ENCODE data around the gene NDUFS8. TPM values are rescaled to one million over a fixed set of nuclear protein-coding genes. Genes with fewer than 3 reads are reported as not detected.

The NDUFS8 gene
- total and polyA plus RNA-seq, 2 donors (not counting 1 experiment from before 2014, with no cell fraction given): 73.9 to 84.6 TPM

- H3K27ac Mint-ChIP-seq: no peak overlapping the region
- POLR2A ChIA-PET: no interaction called here
- H3K79me2 ChIP-seq (ENCODE audit: control insufficient read depth, insufficient read depth, low read length): peaks cover 9% of the 10 kb centered on the region
- no peak overlapping the region for H3K4me3 Mint-ChIP-seq
- no peaks in the 10 kb centered on the region for H3K27me3 Mint-ChIP-seq
- H3K27me3 ChIP-seq (replicated peaks in 1 of 4; ENCODE audit: control extremely low read depth in 1 of 4, control insufficient read depth in 3 of 4, insufficient read depth in 4 of 4, low read length in 3 of 4): no peaks in the 10 kb centered on the region
- H3K4me2 ChIP-seq (replicated peaks; ENCODE audit: low read depth, low read length, poor library complexity, severe bottlenecking): no peak overlapping the region
- CTCF ChIA-PET: interaction anchor here (1.1 kb wide), 1 partner anchor 193 kb away, joined by 3 read pairs; no protein-coding TSS in a partner anchor
- intact Hi-C loops (cut with micrococcal nuclease): no loop called here
- no peaks in the 10 kb centered on the region for H4K20me1 ChIP-seq (ENCODE audit: control insufficient read depth, insufficient read depth, low read length, poor library complexity, severe bottlenecking)
- H3K9me3 Mint-ChIP-seq (ENCODE audit: insufficient read depth): no peaks in the 10 kb centered on the region
- DNase-seq: no peak
- no peak overlapping the region for H3K27ac ChIP-seq (ENCODE audit: low read length in 2 of 2)
- H3K4me3 ChIP-seq (ENCODE audit: control extremely low read depth in 1 of 5, extremely low read depth in 1 of 5, insufficient read depth in 1 of 5, low read depth in 2 of 5, low read length in 4 of 5): no peak overlapping the region
- no peak for TF ChIP-seq CTCF (IDR thresholded peaks at IDR 0.05)
- TF ChIP-seq EZH2 (IDR thresholded peaks at IDR 0.05; ENCODE audit: borderline replicate concordance, insufficient read depth, low read depth, low read length, poor library complexity, severe bottlenecking): no peak
- H3K4me1 ChIP-seq (ENCODE audit: control insufficient read depth in 2 of 2, insufficient read depth in 2 of 2, low read length in 2 of 2): peaks cover 15 to 16% of the 10 kb centered on the region in 2 donors
- peaks cover 15% of the 10 kb centered on the region for H3K4me1 Mint-ChIP-seq
- H3K36me3 ChIP-seq (replicated peaks in 1 of 2; ENCODE audit: control extremely low read depth in 1 of 2, control insufficient read depth in 1 of 2, extremely low read depth in 1 of 2, insufficient read depth in 2 of 2, low read length in 1 of 2): no peaks in the 10 kb centered on the region
- 87% methylated on average over 19 of the region's 19 CpGs for WGBS (ENCODE audit: insufficient coverage)
- H2AFZ ChIP-seq (ENCODE audit: insufficient read depth, low read depth, low read length, poor library complexity, severe bottlenecking): no peak overlapping the region
- no peak overlapping the region for H3K9ac ChIP-seq (ENCODE audit: low read length)
- ATAC-seq (ENCODE audit: low read depth): no peak
- H3K9me3 ChIP-seq (ENCODE audit: control extremely low read depth in 1 of 3, control insufficient read depth in 2 of 3, insufficient read depth in 1 of 3, low read length in 2 of 3): no peaks in the 10 kb centered on the region
Observed at GRCh38 chr11:68014947-68015447, 15.5 kb upstream of the NDUFS8 start.

- Histone ChIP-seq H3K4me1 (ENCODE audit: control insufficient read depth in 2 of 2, insufficient read depth in 2 of 2, low read length in 2 of 2) (peaks cover 10 to 11% of the 10 kb centered on the region in 2 donors), H3K9me3 (ENCODE audit: control extremely low read depth in 1 of 3, control insufficient read depth in 2 of 3, insufficient read depth in 1 of 3, low read length in 2 of 3) (no peaks in the 10 kb centered on the region), H3K4me2 (replicated peaks; ENCODE audit: low read depth, low read length, poor library complexity, severe bottlenecking) (no peak overlapping the region), H3K4me3 (ENCODE audit: control extremely low read depth in 1 of 5, extremely low read depth in 1 of 5, insufficient read depth in 1 of 5, low read depth in 2 of 5, low read length in 4 of 5) (no peak overlapping the region), H3K79me2 (ENCODE audit: control insufficient read depth, insufficient read depth, low read length) (peaks cover 5% of the 10 kb centered on the region), H3K9ac (ENCODE audit: low read length) (no peak overlapping the region), H4K20me1 (ENCODE audit: control insufficient read depth, insufficient read depth, low read length, poor library complexity, severe bottlenecking) (no peaks in the 10 kb centered on the region), H3K36me3 (replicated peaks in 1 of 2; ENCODE audit: control extremely low read depth in 1 of 2, control insufficient read depth in 1 of 2, extremely low read depth in 1 of 2, insufficient read depth in 2 of 2, low read length in 1 of 2) (no peaks in the 10 kb centered on the region), H3K27me3 (replicated peaks in 1 of 4; ENCODE audit: control extremely low read depth in 1 of 4, control insufficient read depth in 3 of 4, insufficient read depth in 4 of 4, low read length in 3 of 4) (no peaks in the 10 kb centered on the region), H2AFZ (ENCODE audit: insufficient read depth, low read depth, low read length, poor library complexity, severe bottlenecking) (no peak overlapping the region), H3K27ac (ENCODE audit: low read length in 2 of 2) (no peak overlapping the region)
- Mint-ChIP-seq H3K4me3 (no peak overlapping the region), H3K27ac (no peak overlapping the region), H3K27me3 (peaks cover 1% of the 10 kb centered on the region), H3K4me1 (peaks cover 10% of the 10 kb centered on the region), H3K9me3 (ENCODE audit: insufficient read depth) (no peaks in the 10 kb centered on the region)
- ChIA-PET POLR2A (no interaction called here), CTCF (interaction anchor here (1.1 kb wide), 1 partner anchor 192 kb away, joined by 3 read pairs; no protein-coding TSS in a partner anchor)
- DNase-seq (no peak), ATAC-seq (ENCODE audit: low read depth) (no peak)
- intact Hi-C loops (cut with micrococcal nuclease): no loop called here
- 98% methylated on average over 4 of the region's 8 CpGs for WGBS (ENCODE audit: insufficient coverage)
- no peak for TF ChIP-seq EZH2 (IDR thresholded peaks at IDR 0.05; ENCODE audit: borderline replicate concordance, insufficient read depth, low read depth, low read length, poor library complexity, severe bottlenecking)
- TF ChIP-seq CTCF (IDR thresholded peaks at IDR 0.05): no peak
Observed at GRCh38 chr11:68015467-68015866, 15.0 kb upstream of the NDUFS8 start.

All from B cell (primary cell).